IPS-NIHi7 (cell line): ENCODE results near the gene PRRG2.
"Not testable (repeated sequence)": the region's sequence is repeated elsewhere in the genome, so short reads cannot be mapped to it uniquely, and the experiment has no call there.

ENCODE experiments used
- DNase-seq: peaks from one replicate; pipeline ENCODE4 v3.0.0; 2012; ENCODE audit warnings: mixed read lengths; ENCODE audit errors: extremely low spot score

PRRG2 gene

DNA sequence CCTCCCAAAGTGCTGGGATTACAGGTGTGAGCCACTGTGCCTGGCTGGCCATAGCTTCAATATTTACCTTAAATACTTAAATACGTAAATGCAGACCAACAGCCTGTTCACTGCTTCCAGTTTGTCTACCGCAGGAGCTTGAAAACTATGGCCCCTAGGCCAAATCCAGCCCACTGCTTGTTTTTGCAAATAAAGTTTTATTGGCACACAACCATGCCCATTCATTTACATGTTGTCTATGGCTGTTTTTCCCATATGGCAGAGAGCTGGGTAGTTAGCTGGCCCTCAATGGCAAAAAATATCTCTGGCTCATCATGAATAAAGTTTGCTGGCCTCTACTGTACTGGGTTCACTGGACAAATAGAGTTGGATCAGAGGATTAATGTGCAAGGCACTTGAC, 21.7 kb downstream of the PRRG2 start:
- DNase-seq, result no peak

DNA sequence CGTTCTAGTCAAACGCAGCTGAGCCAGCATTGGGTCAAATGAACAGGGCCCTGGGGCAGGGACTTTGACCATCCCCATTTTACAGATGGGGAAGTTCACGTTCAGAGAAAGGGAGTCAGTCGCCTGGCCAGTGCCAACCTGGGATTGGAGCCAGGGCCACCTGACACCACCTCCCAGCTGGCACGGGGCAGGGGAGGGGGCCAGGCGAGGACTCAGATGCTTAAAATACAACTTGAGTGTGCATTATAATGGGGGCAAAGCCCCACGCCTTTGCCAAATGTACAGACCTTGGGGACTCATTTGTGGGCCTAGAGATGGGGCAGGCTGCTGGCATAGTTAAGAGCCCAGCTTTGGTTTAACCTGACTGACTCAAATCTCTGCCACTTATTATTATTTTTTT, 24.5 kb downstream of the PRRG2 start:
- DNase-seq, result no peak

DNA sequence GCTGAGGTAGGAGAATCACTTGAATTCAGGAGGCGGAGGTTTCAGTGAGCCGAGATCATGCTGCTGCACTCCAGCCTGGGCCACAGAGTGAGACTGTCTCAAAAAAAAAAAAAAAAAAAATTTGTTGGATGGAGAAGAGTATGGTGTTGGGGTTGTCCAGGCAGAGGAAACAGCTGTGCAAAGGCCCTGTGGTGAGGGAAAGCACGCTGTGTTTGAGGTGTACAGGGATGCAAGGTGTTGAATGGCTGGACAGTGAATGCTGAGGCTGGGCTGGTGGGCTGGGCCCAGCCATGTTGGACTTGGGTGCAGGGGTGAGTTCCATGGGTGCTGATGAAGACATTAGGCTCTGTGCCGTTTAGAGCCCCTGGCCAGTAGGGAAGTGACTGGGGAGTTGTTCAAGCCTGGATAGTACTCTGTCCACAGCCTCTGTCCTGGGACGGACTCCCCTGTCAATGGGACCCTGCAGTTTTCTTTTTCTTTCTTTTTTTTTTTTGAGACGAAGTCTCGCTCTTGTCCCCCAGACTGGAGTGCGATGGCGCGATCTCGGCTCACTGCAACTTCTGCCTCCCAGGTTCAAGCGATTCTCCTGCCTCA, 28.5 kb downstream of the PRRG2 start:
- DNase-seq, result no peak

DNA sequence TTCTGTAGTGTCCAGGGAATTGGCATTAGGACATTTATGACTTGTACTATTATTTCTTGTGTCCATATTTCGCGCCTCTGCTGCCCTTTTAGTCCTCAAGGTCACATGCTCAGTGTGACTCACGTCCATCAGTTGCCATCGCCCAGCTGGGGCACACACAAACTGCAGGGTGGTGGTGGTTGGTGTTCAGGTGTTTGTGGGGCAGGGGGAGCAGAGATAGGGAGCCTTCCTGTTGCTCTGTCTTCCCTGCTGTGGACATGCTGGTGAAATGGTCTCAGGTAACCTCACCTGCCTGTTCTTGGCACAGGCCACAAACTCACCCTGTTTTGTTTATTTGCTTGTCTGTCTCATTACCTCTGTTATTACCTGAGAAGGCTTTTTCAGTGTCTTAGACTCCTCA, 32.3 kb downstream of the PRRG2 start:
- no peak for DNase-seq

DNA sequence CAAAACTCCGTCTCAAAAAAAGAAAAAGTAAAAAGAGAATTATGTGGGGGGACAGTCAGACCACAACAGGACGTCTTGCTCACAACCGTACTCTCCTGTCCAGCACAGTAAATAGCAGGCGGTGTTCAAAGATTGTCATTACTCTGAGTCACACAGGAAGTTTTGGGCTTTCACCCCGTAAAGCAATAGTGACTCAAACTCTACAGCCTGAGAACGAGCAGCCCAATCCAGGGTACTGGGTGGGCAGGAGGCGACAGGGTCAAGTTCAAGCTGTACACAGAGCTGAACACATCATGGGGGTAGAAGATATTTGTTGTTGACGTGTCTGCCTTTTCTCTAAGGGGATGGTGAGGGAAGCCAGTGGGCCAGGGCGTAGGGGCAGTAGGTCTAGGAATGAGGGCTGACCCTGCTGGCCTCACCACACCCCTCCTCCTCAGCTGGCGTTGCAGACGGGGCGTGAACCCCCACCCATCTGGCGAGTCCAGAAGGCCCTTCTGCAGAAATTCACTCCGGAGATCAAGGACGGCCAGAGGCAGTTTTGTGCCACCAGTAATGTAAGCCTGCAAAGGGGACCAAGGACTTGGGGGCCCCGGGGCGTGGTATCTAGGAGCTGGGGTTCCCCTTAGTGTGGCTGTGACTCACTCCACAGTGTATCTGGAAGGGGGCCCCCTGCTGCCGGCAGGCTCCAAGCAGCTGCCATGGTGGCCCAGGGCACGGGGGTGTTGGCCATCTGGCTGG, 33.1 kb downstream of the PRRG2 start:
- no peak for DNase-seq

DNA sequence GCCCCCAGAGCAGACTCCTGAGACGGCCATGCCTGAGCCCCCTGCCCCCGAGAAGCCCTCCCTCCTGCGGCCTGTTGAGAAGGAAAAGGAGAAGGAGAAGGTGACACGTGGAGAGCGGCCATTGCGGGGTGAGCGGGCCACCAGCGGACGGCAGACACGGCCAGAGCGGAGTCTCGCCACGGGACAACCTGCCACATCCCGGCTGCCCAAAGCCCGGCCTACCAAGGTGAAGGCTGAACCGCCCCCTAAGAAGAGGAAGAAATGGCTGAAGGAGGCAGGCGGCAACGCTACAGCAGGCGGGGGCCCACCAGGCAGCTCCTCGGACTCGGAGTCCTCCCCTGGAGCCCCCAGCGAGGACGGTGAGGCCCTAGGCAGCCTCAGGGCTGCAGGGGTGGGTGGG, 34.7 kb downstream of the PRRG2 start:
- no peak for DNase-seq

DNA sequence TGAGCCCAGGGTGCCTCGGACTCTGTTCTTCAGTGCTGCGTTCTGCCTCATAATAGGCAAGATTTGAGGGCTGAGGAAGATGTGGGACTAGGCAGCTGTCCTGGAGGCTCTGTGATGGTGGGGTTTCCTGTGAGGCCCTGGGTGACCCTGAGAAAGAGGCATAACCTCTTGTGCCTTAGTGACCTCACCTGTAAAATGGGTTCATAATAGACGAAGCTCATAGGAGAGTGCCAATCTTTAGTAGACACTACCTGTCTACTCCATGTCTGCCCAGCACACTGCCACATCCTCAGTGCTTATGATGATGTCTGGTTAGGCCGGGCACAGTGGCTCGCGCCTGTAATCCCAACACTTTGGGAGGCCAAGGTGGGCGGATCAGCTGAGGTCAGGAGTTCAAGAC, 35.4 kb downstream of the PRRG2 start:
- no peak for DNase-seq

DNA sequence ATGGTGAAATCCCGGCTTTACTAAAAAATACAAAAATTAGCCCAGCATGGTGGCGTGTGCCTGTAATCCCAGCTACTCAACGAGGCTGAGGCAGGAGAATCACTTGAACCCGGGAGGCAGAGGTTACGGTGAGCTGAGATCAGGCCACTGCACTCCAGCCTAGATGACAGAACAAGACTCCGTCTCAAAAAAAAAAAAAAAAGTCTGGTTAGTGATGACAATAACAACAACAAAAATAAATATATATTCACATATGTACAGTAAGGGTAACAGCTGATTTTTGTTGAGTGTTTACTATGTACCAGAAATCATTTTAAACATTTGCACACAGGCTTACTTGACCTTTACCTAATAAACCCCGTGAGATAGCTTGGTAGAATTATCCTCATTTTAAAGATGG, 35.8 kb downstream of the PRRG2 start:
- DNase-seq, result no peak

DNA sequence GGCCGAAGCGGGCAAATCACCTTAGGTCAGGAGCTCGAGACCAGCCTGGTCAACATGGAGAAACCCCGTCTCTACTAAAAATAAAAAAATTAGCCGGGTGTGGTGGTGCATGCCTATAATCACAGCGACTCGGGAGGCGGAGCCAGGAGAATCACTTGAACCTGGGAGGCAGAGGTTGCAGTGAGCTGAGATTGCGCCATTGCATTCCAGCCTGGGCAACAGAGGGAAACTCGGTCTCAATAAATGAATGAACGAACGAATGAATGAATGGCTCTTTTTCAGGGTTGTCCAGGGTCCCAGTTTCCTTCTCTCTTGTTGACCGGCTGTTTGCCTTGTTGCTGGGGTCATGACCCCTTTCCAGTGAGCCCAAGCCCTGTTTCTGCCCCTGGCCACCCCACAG, 36.7 kb downstream of the PRRG2 start:
- DNase-seq, result not testable (repeated sequence)

DNA sequence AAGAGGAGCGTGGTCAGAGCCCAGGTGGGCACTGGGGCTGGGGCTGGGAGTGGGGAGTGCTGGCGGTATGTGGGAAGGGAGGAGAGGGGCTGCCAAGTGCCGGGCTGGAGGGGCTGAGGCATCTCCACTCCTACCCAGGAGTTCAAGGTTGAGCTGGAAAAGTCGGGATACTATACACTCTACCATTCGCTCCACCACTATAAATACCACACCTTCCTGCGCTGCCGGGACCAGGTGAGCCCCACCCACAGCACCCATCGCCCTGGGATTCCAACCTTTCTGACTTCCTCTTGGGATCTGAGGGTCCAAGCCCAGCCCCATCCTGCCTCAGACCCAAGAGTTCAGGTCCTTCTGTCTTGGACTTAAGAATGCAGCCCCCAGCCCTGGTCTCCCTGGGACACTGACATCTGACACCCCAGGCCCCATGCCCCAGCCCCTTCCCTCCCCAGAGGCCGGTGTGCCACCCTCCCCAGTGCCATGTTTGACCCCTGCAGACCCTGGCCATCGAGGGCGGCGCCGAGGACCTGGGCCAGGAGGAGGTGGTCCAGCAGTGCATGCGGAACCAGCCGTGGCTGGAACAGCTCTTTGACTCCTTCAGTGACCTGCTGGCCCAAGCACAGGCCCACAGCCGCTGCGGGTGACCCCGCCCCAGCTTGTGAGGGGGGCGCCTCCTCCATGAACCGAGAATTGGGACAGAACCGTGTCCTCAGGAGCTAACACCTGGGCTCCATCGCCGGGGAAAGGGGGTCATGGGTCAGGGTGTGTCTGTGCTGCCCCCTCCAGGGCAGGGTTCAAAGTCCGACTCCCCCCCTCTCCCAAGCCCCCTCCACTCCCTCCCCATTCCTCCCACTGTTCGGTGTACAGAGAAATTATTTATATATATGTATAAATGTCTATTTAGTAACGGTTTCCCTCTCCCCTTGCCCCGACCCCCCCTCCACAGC, 44.1 kb downstream of the PRRG2 start:
- DNase-seq, result no peak

DNA sequence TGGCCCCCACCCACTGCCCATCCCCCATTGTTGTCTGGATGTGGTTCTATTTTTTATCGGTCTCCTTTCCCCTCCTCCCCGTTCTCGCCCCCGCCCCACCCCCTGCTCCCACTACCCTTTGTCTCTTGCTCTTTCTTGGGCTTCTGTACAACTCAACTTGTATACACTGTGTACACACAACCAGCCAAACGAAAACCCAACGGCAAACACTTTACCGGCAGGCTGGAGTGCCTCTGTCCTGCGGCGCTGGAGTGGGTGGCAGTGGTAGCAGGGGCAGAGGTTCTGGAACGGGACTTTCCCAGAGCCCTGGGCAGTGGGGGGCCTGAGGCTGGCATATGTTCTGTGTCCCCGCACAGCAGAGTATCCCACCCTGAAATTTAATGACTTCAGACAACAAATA, 45.1 kb downstream of the PRRG2 start:
- DNase-seq, result no peak

DNA sequence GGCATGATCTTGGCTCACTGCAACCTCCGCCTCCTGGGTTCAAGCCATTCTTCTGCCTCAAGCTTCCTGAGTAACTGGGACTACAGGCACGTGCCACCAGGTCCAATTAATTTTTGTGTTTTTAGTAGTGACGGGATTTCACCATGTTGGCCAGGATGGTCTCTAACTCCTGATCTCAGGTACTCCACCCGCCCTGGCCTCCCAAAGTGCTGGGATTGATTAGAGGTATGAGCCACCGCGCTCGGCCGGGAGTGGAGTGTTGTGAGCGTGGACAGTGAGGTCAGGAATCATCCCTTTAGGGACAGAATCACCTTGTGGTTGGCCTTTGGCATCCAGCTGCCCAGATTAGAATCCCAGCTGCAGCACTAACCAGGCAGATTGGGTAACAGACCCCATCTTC, 48.5 kb downstream of the PRRG2 start:
- DNase-seq, result no peak

DNA sequence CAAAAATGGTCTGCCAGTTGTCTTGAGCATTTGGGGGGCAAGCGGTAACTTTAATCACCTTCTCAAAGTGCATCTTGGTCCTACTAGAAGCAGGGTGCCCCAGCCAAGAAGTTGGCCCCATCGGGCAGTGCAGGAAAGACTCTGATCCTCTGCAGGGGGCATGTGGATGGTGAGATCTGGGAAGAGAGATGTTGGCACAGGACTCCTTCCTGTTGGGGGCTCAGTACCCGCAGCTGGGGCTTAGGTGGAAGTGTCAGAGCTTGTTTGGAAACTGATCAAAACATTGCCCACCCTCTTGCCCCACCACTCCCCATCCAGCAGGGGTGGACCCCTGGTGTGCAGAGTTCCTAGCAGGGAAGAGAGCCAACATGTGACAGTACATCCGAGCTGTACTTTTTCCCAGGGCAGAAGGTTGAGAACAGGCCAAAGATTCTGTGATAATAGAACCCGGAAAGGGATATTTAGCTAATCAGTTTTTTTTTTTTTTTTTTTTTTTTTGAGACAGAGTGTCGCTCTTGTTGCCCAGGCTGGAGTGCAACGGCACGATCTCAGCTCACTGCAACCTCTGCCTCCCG, 50.0 kb downstream of the PRRG2 start:
- DNase-seq, result no peak

DNA sequence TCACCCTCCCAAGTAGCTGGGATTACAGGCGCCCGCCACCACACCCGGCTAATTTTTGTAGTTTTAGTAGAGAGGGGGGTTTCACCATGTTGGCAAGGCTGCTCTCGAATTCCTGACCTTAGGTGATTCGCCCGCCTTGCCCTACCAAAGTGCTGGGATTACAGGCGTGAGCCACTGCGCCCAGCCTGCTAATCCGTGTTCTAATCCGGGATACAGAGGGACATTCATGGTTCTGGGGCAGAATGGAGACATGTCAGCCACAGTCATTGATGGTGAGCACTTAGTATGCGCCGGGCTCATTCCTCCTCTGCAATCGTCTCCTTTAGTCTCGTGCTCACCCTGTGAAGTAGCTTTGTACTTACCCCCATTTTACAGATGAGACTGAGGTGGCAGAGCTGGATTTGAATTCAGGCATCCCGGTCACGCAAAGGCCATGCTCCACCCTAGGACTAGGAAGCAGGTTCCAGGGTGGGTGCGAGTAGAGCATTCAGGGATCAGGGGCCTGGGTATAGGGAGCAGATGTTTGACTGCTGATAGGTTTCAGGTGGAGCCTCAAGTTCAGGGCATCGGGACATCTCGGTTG, 50.6 kb downstream of the PRRG2 start:
- no peak for DNase-seq

DNA sequence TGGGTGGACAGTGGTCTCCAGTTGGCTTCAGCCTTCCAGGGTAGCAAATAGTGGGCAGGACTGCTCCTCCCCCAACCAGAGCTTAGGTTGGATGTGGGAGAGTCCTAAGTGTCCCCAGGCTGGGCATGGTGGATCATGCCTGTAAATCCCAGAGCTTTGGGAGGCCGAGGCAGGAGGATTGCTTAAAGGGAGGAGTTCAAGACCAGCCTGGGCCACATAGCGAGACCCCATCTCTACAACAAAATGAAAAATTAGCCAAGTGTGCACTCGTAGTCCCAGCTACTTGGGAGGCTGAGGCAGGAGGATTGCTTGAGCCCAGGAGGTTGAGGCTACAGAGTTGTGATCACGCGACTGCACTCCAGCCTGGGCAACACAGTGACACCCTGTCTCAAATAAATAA, 51.5 kb downstream of the PRRG2 start:
- DNase-seq, result no peak

DNA sequence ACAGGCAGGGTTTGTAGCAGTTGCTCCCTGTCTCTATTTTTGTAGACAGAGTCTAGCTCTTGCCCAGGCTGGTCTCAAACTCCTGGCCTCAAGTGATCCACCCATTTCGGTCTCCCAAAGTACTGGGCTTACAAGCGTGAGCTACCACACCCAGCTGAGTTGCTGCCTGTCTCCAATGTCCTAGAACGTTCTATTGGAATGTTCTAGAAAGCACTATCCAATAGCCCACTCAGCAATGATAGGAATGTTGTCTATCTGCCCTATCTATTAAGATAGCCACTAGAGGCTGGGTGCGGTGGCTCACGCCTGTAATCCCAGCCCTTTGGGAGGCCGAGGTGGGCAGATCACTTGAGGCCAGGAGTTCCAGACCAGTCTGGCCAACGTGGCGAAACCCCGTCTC, 52.2 kb downstream of the PRRG2 start:
- not testable (repeated sequence) for DNase-seq

DNA sequence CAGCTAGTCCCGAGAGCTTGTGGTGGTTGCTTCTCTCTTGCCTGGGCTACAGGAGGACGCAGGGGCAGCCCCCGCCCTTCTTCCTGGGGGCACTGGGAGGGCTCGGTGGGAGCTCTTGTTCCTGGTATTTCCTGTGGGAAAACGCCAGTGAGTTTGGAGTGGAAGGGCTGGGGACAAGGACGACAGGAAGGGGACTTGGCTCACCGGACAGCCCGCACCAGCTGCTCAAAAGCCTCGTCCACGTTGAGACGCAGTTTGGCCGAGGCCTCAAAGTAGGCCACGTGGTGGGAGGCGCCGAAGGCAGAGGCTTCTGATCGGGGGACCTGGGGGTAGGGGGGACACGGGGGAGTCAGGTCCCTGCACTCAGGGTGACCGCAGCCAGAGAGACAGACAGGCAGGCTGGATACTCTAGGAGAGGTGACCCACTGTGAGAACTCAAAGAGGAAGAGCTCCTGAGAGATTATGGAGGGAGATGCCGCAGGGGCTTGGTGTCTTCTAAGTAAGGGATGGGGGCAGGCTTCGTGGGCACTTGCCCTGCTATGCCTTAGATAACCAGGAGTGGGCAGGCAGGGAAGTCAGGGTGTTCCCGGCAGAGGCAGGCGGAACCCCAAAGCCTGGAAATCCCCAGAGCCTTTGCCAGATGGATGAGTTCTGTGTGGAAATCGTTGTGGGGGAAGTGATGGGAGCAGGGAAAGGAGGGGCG, 54.6 kb downstream of the PRRG2 start:
- DNase-seq, result no peak

DNA sequence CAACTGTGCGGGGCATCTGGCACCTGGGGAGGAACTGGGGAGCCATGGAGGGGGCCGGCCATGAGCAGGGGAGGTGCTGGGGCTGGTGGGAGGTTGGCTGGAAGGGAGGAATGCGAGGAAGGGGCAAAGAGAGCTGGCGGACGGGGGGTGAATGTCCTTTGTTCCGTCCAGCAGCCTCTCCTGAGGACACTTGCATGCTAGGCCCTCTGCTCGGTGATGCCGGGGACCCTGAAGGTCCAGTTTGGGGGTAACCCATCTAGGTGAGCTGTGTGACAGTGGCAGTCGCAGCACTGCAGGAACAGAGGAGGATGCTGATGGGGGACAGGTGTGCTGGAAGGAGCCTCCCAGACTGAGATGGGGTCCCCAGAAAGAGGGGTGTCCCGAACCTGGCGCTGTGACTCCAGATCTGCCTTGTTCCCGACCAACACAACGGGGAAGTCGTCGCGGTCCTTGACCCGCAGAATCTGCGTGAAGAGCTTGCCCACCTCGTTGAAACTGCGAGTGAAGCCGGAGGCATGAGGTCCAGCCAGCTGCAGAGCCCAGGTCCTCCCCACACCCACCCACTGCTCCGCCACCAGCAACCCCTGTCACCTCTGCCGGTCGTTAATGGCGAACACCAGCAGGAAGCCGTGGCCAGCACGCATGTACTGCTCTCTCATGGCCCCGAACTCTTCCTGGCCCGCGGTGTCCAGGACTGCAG, 55.3 kb downstream of the PRRG2 start:
- no peak for DNase-seq

DNA sequence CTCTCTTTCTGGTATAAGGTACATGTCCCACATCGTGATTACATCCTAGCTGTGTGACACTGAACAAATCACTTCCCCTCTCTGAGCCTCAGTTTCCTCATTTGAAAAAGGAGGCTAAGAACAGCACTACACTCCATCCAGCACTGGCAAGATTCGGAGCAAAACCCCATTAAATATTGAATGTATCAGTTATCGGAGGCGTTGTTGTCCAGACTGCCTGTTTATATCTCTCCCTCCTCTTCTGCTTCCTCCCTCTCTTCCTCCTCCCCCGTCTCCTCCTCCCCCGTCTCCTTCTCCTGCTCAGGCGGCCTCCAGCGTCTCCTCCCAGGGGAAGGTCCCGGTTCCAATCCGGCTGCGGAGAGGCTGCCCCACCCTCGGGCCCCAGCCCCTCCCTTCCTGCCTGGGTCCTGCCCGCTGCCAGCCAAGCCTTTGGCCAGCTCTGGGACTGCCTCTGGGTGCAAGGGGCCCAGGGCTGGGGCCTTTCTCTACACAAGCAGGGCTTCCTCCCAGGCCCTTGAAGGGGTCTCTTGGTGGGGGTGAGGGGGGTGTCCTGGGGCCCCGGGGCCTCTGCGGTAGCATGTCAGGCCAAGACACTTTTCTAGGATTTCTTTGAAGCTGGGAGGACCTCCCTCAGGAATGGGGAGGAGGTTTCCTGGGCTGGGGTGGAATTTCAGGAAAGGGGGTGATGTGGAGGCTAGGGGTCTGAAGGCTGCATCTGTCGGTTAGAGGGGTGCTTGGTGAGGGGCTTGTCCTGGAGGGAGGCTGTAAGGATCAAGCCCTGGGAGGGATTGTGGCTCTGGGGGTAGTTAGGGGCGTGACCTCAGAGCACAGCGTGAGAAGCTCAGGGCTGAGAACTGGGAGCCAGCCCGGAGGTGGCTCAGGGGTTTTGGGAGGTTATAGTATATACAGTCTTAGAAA, 57.0 kb downstream of the PRRG2 start:
- peak; percentile 69 for DNase-seq
